K562 (cell line): ENCODE results near the gene STARD3NL. TPM values are rescaled to one million over a fixed set of nuclear protein-coding genes. Genes with fewer than 3 reads are reported as not detected.

ENCODE experiments used
- ATAC-seq: fragments of 200-7000 bp; cut with Tn5 transposase; 3 replicates; pipeline ENCODE4 v1.9.1; 2020; ENCODE audit warnings: moderate library complexity
- BruUV-seq: library from RNA; stranded (reverse); fragments of 400-500 nt; replicated peaks from 2 replicates; lab custom pipeline; 2021; lab: Mats Ljungman, UMichigan
- CTCF ChIA-PET: fragments of 300-600 bp; formaldehyde crosslinking; extraction: SDS; loops from one replicate; lab custom pipeline; 2021; ENCODE audit warnings: low intra/inter-chr PET ratio; lab: Yijun Ruan, JAX
- POLR2A ChIA-PET: fragments of 300-600, 350-650 bp; sonication (Branson Sonifier 250); formaldehyde crosslinking; extraction: SDS; loops from one replicate; lab custom pipeline; 2021; ENCODE audit warnings: antibody characterized with exemption, inconsistent platforms; lab: Yijun Ruan, JAX
- DNase-seq, 4 experiments: peaks; one replicate each; pipeline versions ENCODE4 v3.0.0 to v3.0.0-alpha.2; 2011 to 2018; ENCODE audit warnings: low spot score in 3 of 4, mixed read lengths in 3 of 4; ENCODE audit errors: extremely low read depth in 1 of 4
- FAIRE-seq: peaks from 2 replicates; lab custom pipeline; 2011; peaks lifted over from hg19 to GRCh38; lab: Jason Lieb, UNC
- H2AFZ ChIP-seq: 2 replicates; pipeline ENCODE4 v1.6.0; 2011; ENCODE audit warnings: low read depth, low read length, control low read depth, inconsistent platforms
- H3K27ac ChIP-seq: fragments of 200-600 bp; 3 replicates; pipeline ENCODE4 v1.8.0; 2011; ENCODE audit warnings: low read depth, mild to moderate bottlenecking, control low read depth, inconsistent platforms, low read length, moderate library complexity, mixed read lengths; ENCODE audit errors: extremely low read depth
- H3K27me3 ChIP-seq, 2 experiments: fragments of 300-600 bp in 1 of 2; 2 replicates in 1 of 2; 3 replicates in 1 of 2; pipeline versions ENCODE4 v1.6.0 to v1.8.0; 2011; ENCODE audit warnings: inconsistent platforms in 2 of 2, low read length in 2 of 2, mild to moderate bottlenecking in 1 of 2, mixed read lengths in 1 of 2, moderate library complexity in 1 of 2; ENCODE audit not compliant: control insufficient read depth in 2 of 2, insufficient read depth in 2 of 2
- H3K36me3 ChIP-seq: fragments of 300-600 bp; 3 replicates; pipeline ENCODE4 v1.8.0; 2011; ENCODE audit warnings: mild to moderate bottlenecking, low read length, inconsistent platforms; ENCODE audit not compliant: control insufficient read depth, insufficient read depth
- H3K4me1 ChIP-seq, 2 experiments: fragments of 200-600 bp in 1 of 2; replicated peaks in 1 of 2; 2 replicates in 1 of 2; 3 replicates in 1 of 2; pipeline versions ENCODE4 v1.5.1 to v1.8.0; 2011; ENCODE audit warnings: inconsistent platforms in 2 of 2, low read length in 2 of 2, mild to moderate bottlenecking in 1 of 2, mixed read lengths in 1 of 2, moderate library complexity in 1 of 2; ENCODE audit not compliant: control insufficient read depth in 2 of 2, insufficient read depth in 2 of 2
- H3K4me2 ChIP-seq: 2 replicates; pipeline ENCODE4 v1.6.1; 2011; ENCODE audit warnings: low read length, control low read depth, inconsistent platforms, mixed read lengths; ENCODE audit not compliant: insufficient read depth
- H3K4me3 ChIP-seq: fragments of 200-600 bp; sonication (generic), shearing (Covaris generic); 2 replicates; pipeline ENCODE4 v1.5.1; 2016; ENCODE audit warnings: control low read depth, inconsistent platforms
- H3K79me2 ChIP-seq: fragments of 200-600 bp; 3 replicates; pipeline ENCODE4 v1.8.0; 2011; ENCODE audit warnings: low read length, inconsistent platforms; ENCODE audit not compliant: control insufficient read depth, insufficient read depth
- H3K9ac ChIP-seq, 2 experiments: 2 replicates each; pipeline versions ENCODE4 v1.6.0 to v1.6.1; 2011; ENCODE audit warnings: low read depth in 2 of 2, low read length in 2 of 2, control low read depth in 1 of 2, inconsistent platforms in 1 of 2, mild to moderate bottlenecking in 1 of 2, mixed read lengths in 1 of 2; ENCODE audit not compliant: insufficient read depth in 1 of 2
- H3K9me1 ChIP-seq: one replicate; pipeline ENCODE4 v1.6.0; 2011; ENCODE audit warnings: inconsistent platforms, mild to moderate bottlenecking, low read length, moderate library complexity; ENCODE audit not compliant: control insufficient read depth, insufficient read depth
- H3K9me3 ChIP-seq: replicated peaks from 2 replicates; pipeline ENCODE4 v1.5.1; 2011; ENCODE audit warnings: low read depth, low read length, inconsistent platforms; ENCODE audit not compliant: control insufficient read depth, insufficient read depth
- H4K20me1 ChIP-seq: replicated peaks from 2 replicates; pipeline ENCODE4 v1.6.1; 2011; ENCODE audit warnings: low read length, inconsistent platforms, mixed read lengths; ENCODE audit not compliant: control insufficient read depth, insufficient read depth
- ARHGAP35 ChIP-seq: fragments of 450-650 bp; IDR thresholded peaks from 2 replicates; pipeline ENCODE4 v1.6.1; 2018; ENCODE audit not compliant: partially characterized antibody
- DLX4 ChIP-seq: fragments of 250-450 bp; sonication (Bioruptor Pico); IDR thresholded peaks from 2 replicates; pipeline ENCODE4 v1.6.1; 2021; ENCODE audit warnings: mild to moderate bottlenecking
- ETV6 ChIP-seq, 3 experiments: fragments of 150-350 bp in 1 of 3; sonication (generic) in 1 of 3; formaldehyde crosslinking in 1 of 3; IDR thresholded peaks; 2 replicates each; pipeline versions ENCODE4 v1.6.1 to v1.8.0; 2014 to 2022; ENCODE audit warnings: borderline replicate concordance in 2 of 3, low read depth in 2 of 3, antibody characterized with exemption in 1 of 3, low read length in 1 of 3, mild to moderate bottlenecking in 1 of 3, missing genetic modification reagents in 1 of 3
- HNRNPH1 ChIP-seq: fragments of 200-400 bp; formaldehyde crosslinking; optimal IDR thresholded peaks from 2 replicates; pipeline ENCODE3; 2017; ENCODE audit warnings: low read depth, mild to moderate bottlenecking, low read length, moderate library complexity
- NR1H2 ChIP-seq: sonication (generic); formaldehyde crosslinking; IDR thresholded peaks from 2 replicates; pipeline ENCODE4 v1.4.0; 2020; ENCODE audit warnings: mild to moderate bottlenecking, missing genetic modification reagents
- RNF219 ChIP-seq: fragments of 250-450 bp; sonication (Bioruptor Pico); IDR thresholded peaks from 2 replicates; pipeline ENCODE4 v1.5.0; 2022; ENCODE audit warnings: mild to moderate bottlenecking
- ZBTB40 ChIP-seq, 2 experiments: fragments of 450-650 bp in 1 of 2; sonication (generic) in 1 of 2; formaldehyde crosslinking in 1 of 2; IDR thresholded peaks; 2 replicates each; pipeline versions ENCODE4 v1.7.1 to v1.9.0; 2016 to 2022; ENCODE audit warnings: inconsistent platforms in 1 of 2, mild to moderate bottlenecking in 1 of 2, missing genetic modification reagents in 1 of 2
- ZNF133 ChIP-seq: fragments of 250-450 bp; sonication (Bioruptor Pico); IDR thresholded peaks from 2 replicates; pipeline ENCODE4 v1.4.0; 2020; ENCODE audit warnings: mild to moderate bottlenecking
- WGBS: fragments of 100-300 bp; shearing (Covaris generic); methylation state at CpG from one replicate; pipeline ENCODE4 v1.1.6; 2016; ENCODE audit warnings: low coverage, mixed read lengths; ENCODE audit not compliant: insufficient coverage; ENCODE audit errors: missing lambda C conversion rate; 5-methylcytosine and 5-hydroxymethylcytosine counted together
- in situ Hi-C: fragments of 300-500 bp; cut with MboI; formaldehyde crosslinking; loops from 4 replicates; pipeline ENCODE4 v1.15.0; 2018; ENCODE audit warnings: inconsistent platforms, mixed read lengths
- intact Hi-C: fragments of 100-400 bp; cut with micrococcal nuclease; formaldehyde crosslinking; loops from 2 replicates; pipeline ENCODE4 v1.14.2; 2022
- polyA plus RNA-seq, 8 experiments: library from polyadenylated mRNA; depleted of rRNA in 4 of 8; stranded (reverse) in 5 of 8; unstranded in 3 of 8; fragments of >200 nt; fragmentation: Nextera tagmentation in 2 of 8; fragmentation: Illumina TruSeq in 1 of 8; extraction: Ambion mirVana in 2 of 8; extraction: Trizol in 1 of 8; gene quantifications; 2 replicates each; pipeline versions ENCODE4 v1.2.1 to v1.2.3, GENCODE V29; 2011 to 2014; ENCODE audit warnings: inconsistent platforms in 1 of 8, missing spikeins in 1 of 8
- total RNA-seq, 7 experiments: library from RNA; depleted of rRNA in 6 of 7; stranded (reverse); fragments of >200 nt in 6 of 7; fragmentation: Illumina TruSeq in 2 of 7; extraction: Trizol in 2 of 7; gene quantifications; 2 replicates each; pipeline versions ENCODE4 v1.2.1 to v1.2.3, GENCODE V29; 2011 to 2021; ENCODE audit warnings: low replicate concordance in 1 of 7

STARD3NL gene
- total and polyA plus RNA-seq, 9 of the 15 experiments (the other 6 are each of a cell fraction or from before 2014, with no cell fraction given) = 42.2 to 90.0 (median 57.6) TPM

- CTCF ChIA-PET = no interaction called here
- Histone ChIP-seq H3K9me3 (no peaks in the 10 kb centered on the region), H3K9me1 (no peaks in the 10 kb centered on the region), H3K4me1 (no peaks in the 10 kb centered on the region), H3K27me3 (no peaks in the 10 kb centered on the region), H3K79me2 (no peaks in the 10 kb centered on the region), H3K36me3 (peaks cover 17% of the 10 kb centered on the region; the same call in 2 of the 3 replicates), H3K27ac (no peak overlapping the region), H3K9ac (no peak overlapping the region), H2AFZ (no peak overlapping the region), H3K4me2 (no peak overlapping the region), H4K20me1 (no peaks in the 10 kb centered on the region), H3K4me3 (no peak overlapping the region)
- no peak for FAIRE-seq
- no TSS peak for BruUV-seq
- no peak for DNase-seq
- no peak for ATAC-seq
- intact Hi-C loops (no loop called here), in situ Hi-C loops (no loop called here)
- 60% methylated on average over 1 of the region's 1 CpG for WGBS
- TF ChIP-seq HNRNPH1 (no peak), RNF219 (no peak), DLX4 (CRISPR knock-in tag) (no peak), NR1H2 (no peak), ETV6 (IDR thresholded peaks at IDR 0.05; ENCODE audit: borderline replicate concordance in 1 of 2, low read depth in 2 of 2, low read length in 1 of 2) (no peak), ETV6 (CRISPR knock-in tag; IDR thresholded peaks at IDR 0.05; ENCODE audit: borderline replicate concordance) (no peak), ARHGAP35 (no peak), ZNF133 (CRISPR knock-in tag) (no peak), ZBTB40 (IDR thresholded peaks at IDR 0.05) (peak; percentile 91), ZBTB40 (CRISPR knock-in tag; IDR thresholded peaks at IDR 0.05) (peak; percentile 75)
- POLR2A ChIA-PET = interaction anchor here (0.7 to 1.6 kb wide), 3 partner anchors 8 to 56 kb away, joined by 3 to 6 read pairs (median 3); no protein-coding TSS in a partner anchor
These were observed 29.8 kb downstream of the STARD3NL start for GRCh38 chr7:38207843-38208242.
